Stomach (tissue), 4 donors: ENCODE data around the gene ARTN.

ENCODE experiments used
- CTCF ChIP-seq, 7 experiments: fragments of 450-650 bp in 4 of 7; fragments of 200-600 bp in 3 of 7; sonication (generic) in 3 of 7; IDR thresholded peaks; one replicate each; pipeline ENCODE4 v1.5.1; 2016 to 2019; ENCODE audit warnings: antibody characterized with exemption in 7 of 7, control low read depth in 2 of 7, mild to moderate bottlenecking in 1 of 7
- POLR2A ChIP-seq, 4 donors: fragments of 450-650 bp; IDR thresholded peaks; one replicate each; pipeline ENCODE4 v1.6.1; 2016; ENCODE audit warnings: antibody characterized with exemption in 4 of 4, control low read depth in 2 of 4, mild to moderate bottlenecking in 1 of 4, moderate library complexity in 1 of 4

GRCh38 chr1:43913051-43913501 lies 20.5 kb upstream of the ARTN start:
- TF ChIP-seq CTCF (IDR thresholded peaks at IDR 0.05): no peak
- TF ChIP-seq POLR2A (IDR thresholded peaks at IDR 0.05): no peak
